ENCODE data around the gene ACSL1.

ACSL1 gene

DNA sequence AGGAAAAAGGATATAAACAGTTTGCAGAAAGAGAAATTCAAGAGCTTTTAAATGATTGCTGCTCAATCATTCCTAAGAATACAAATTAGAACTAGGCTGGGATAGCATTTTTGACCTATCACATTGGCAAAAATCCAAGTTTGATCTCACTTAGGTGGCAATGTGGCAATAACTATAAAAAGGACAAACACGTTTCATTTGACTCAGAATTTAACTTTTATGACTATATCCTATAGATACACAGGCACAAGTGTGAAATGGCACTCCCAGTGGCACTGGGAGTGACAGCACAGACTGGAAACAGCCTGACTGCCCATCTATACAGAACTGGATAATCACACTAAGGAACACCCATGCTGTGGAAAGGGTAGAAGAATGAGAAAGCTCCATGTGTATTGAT is 103.0 kb downstream of the ACSL1 start:
- FAIRE-seq (no peak), DNase-seq (ENCODE audit: low spot score) (no peak)

GRCh38 chr4:184721254-184721653 is 104.5 kb downstream of the ACSL1 start:
- no peak for FAIRE-seq
- DNase-seq (ENCODE audit: low spot score), result no peak

GRCh38 chr4:184719407-184719806 is 106.4 kb downstream of the ACSL1 start:
- no peak for DNase-seq (ENCODE audit: low spot score)
- no peak for FAIRE-seq

GRCh38 chr4:184715526-184715925 is 110.2 kb downstream of the ACSL1 start:
- FAIRE-seq (no peak), DNase-seq (ENCODE audit: low spot score) (no peak)

- FAIRE-seq (no peak), DNase-seq (ENCODE audit: low spot score) (no peak)
Measured at GRCh38 chr4:184713887-184714286, 111.9 kb downstream of the ACSL1 start.

DNA sequence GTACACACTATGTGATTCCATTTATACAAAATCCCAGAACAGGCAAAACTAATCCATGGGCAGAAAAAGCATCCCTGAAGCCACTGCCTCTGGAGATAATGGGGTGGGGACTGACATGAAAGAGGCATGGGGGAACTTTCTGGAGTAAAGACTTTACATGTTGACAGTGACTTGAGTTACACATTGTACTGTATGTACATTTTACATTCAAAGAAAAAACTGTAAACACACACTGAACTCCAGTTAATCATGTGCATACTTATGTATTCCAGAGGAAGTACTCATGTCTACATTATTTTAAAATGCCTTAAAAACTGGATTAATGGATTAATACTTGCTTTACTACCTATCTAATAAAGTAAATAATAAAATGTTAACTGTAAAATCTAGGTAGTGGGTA is 113.4 kb downstream of the ACSL1 start:
- DNase-seq (ENCODE audit: low spot score) (no peak), FAIRE-seq (no peak)

- no peak for FAIRE-seq
- no peak for DNase-seq (ENCODE audit: low spot score)
Measured at GRCh38 chr4:184706453-184706852, 119.3 kb downstream of the ACSL1 start.

- FAIRE-seq (no peak), DNase-seq (ENCODE audit: low spot score) (no peak)
Measured at GRCh38 chr4:184705692-184706091, 120.1 kb downstream of the ACSL1 start.
